T-helper 17 cell (primary cell): ENCODE data around the gene NKIRAS1. TPM values are rescaled to one million over a fixed set of nuclear protein-coding genes. Genes with fewer than 3 reads are reported as not detected.
"Not testable (repeated sequence)": the region's sequence is repeated elsewhere in the genome, so short reads cannot be mapped to it uniquely, and the experiment has no call there.

Source experiments
- ATAC-seq: fragments of 150-1000 bp; cut with Tn5 transposase; 2 replicates; pipeline ENCODE4 v1.10.0; 2021; ENCODE audit warnings: mild to moderate bottlenecking, moderate library complexity
- DNase-seq, 3 donors: peaks; one replicate each; pipeline versions ENCODE4 v3.0.0 to v3.0.0-alpha.2; 2020 to 2021
- H3K9me3 ChIP-seq: one replicate; pipeline ENCODE4 v1.7.0; 2013; ENCODE audit warnings: low read length, mild to moderate bottlenecking; ENCODE audit not compliant: control insufficient read depth, poor library complexity, severe bottlenecking
- H3K27ac Mint-ChIP-seq: one replicate; pipeline ENCODE4 v1.8.0; 2022; ENCODE audit warnings: mild to moderate bottlenecking, moderate library complexity, mixed read lengths
- H3K27me3 Mint-ChIP-seq: one replicate; pipeline ENCODE4 v1.8.0; 2022; ENCODE audit warnings: mixed read lengths
- H3K36me3 Mint-ChIP-seq: one replicate; pipeline ENCODE4 v1.8.0; 2022; ENCODE audit warnings: low read depth, mixed read lengths
- H3K4me1 Mint-ChIP-seq: one replicate; pipeline ENCODE4 v1.8.0; 2022; ENCODE audit warnings: mild to moderate bottlenecking, mixed read lengths
- H3K4me3 Mint-ChIP-seq: one replicate; pipeline ENCODE4 v1.8.0; 2022; ENCODE audit warnings: mild to moderate bottlenecking, moderate library complexity, mixed read lengths
- total RNA-seq, 4 donors: library from RNA in 2 of 4; stranded (reverse) in 2 of 4; gene quantifications; one replicate each; pipeline ENCODE4 v1.2.3 and lab custom pipeline; 2022 to 2026

Gene NKIRAS1
- total RNA-seq, 2 donors from 2014 or later: 2.6 to 2.7 TPM

GRCh38 chr3:23867400-23867799, 49.4 kb downstream of the NKIRAS1 start:
- Mint-ChIP-seq H3K4me1 (peaks cover 29% of the 10 kb centered on the region), H3K27me3 (no peaks in the 10 kb centered on the region), H3K4me3 (no peak overlapping the region), H3K36me3 (no peaks in the 10 kb centered on the region), H3K27ac (peak overlapping the region; percentile 47)
- DNase-seq (no peak), ATAC-seq (no peak)
- H3K9me3 ChIP-seq: no peaks in the 10 kb centered on the region

- H3K4me1 Mint-ChIP-seq: peaks cover 38% of the 10 kb centered on the region
- H3K4me3 Mint-ChIP-seq: no peak overlapping the region
- H3K27ac Mint-ChIP-seq: peak overlapping the region; percentile 47
- ATAC-seq (no peak), DNase-seq (no peak)
- no peaks in the 10 kb centered on the region for H3K27me3 Mint-ChIP-seq
- H3K36me3 Mint-ChIP-seq: no peaks in the 10 kb centered on the region
- no peaks in the 10 kb centered on the region for H3K9me3 ChIP-seq
Measured at GRCh38 chr3:23865595-23866396, 51.0 kb downstream of the NKIRAS1 start.

DNA sequence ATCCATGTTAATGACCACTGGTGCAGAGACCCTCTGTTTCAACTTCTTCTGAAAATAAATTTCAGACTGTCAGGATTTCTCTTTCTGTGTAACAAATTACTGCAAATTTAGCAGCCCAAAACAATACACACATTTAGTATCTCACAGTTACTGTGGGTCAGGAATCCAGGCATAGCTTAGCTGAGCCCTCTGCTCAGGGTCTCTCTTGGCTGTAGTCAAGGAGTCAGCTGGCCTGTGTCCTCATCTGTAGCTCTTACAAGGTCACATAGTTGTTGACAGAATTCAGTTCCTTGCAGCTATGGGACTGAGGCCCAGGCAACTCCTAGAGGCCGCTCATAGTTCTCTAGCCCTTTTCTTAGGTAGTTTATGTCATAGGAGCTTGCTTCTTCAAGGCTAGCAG, 51.9 kb downstream of the NKIRAS1 start:
- ATAC-seq (no peak), DNase-seq (no peak)
- Mint-ChIP-seq H3K27ac (peak overlapping the region; percentile 47), H3K27me3 (no peaks in the 10 kb centered on the region), H3K36me3 (no peaks in the 10 kb centered on the region), H3K4me1 (peaks cover 42% of the 10 kb centered on the region), H3K4me3 (no peak overlapping the region)
- H3K9me3 ChIP-seq: no peaks in the 10 kb centered on the region

GRCh38 chr3:23863060-23863459, 53.7 kb downstream of the NKIRAS1 start:
- H3K36me3 Mint-ChIP-seq: no peaks in the 10 kb centered on the region
- ATAC-seq: no peak
- peaks cover 48% of the 10 kb centered on the region for H3K4me1 Mint-ChIP-seq
- no peaks in the 10 kb centered on the region for H3K27me3 Mint-ChIP-seq
- H3K27ac Mint-ChIP-seq: no peak overlapping the region
- no peak for DNase-seq
- H3K4me3 Mint-ChIP-seq: no peak overlapping the region
- H3K9me3 ChIP-seq: no peaks in the 10 kb centered on the region

- Mint-ChIP-seq H3K4me3 (no peak overlapping the region), H3K36me3 (no peaks in the 10 kb centered on the region), H3K27ac (no peak overlapping the region), H3K27me3 (no peaks in the 10 kb centered on the region), H3K4me1 (peaks cover 51% of the 10 kb centered on the region)
- H3K9me3 ChIP-seq: no peaks in the 10 kb centered on the region
- ATAC-seq (no peak), DNase-seq (no peak)
Measured at GRCh38 chr3:23861689-23862088, 55.1 kb downstream of the NKIRAS1 start.

DNA sequence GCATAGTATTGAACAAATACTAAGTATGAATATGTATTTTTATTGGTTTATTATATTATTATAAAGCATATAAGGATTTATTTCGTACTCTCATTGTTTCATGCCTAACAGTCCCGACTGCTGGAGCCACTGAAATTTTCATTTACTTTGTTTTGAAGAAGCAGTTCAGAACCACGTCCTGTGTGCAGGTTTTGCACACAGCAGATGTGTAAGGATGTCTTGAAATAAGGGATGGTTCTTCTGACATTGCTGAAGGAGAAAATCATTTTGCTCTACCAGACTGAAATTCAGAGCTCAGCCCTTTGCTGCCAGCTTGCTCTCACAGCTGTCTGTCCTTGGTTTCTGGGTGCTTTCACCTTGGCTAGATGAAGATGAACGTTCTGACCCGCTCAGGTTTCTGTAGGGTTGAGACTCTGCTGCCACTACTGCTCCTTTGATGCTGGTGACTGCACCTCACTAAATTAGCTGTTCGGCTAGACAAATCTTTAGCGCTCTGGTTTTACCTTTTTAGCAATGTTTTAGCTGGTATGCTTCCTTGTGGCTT, 56.9 kb downstream of the NKIRAS1 start:
- H3K36me3 Mint-ChIP-seq: no peaks in the 10 kb centered on the region
- H3K27ac Mint-ChIP-seq: no peak overlapping the region
- no peaks in the 10 kb centered on the region for H3K27me3 Mint-ChIP-seq
- no peak overlapping the region for H3K4me3 Mint-ChIP-seq
- DNase-seq (no peak), ATAC-seq (no peak)
- no peaks in the 10 kb centered on the region for H3K9me3 ChIP-seq
- peaks cover 49% of the 10 kb centered on the region for H3K4me1 Mint-ChIP-seq

- peak overlapping the region; percentile 6 for H3K27ac Mint-ChIP-seq
- DNase-seq (no peak), ATAC-seq (peak; percentile 53)
Measured at GRCh38 chr3:23859012-23859743, 57.6 kb downstream of the NKIRAS1 start.

GRCh38 chr3:23856286-23856685, 60.5 kb downstream of the NKIRAS1 start:
- Mint-ChIP-seq H3K36me3 (no peaks in the 10 kb centered on the region), H3K4me3 (no peak overlapping the region), H3K4me1 (peaks cover 35% of the 10 kb centered on the region), H3K27ac (peak overlapping the region; percentile 85), H3K27me3 (no peaks in the 10 kb centered on the region)
- no peak for ATAC-seq
- H3K9me3 ChIP-seq: no peaks in the 10 kb centered on the region
- no peak for DNase-seq

More at GRCh38 chr3:23859012-23859743, 57.6 kb downstream of the NKIRAS1 start:
- H3K4me3 Mint-ChIP-seq: peak overlapping the region; percentile 21
- no peaks in the 10 kb centered on the region for H3K9me3 ChIP-seq
- H3K36me3 Mint-ChIP-seq: no peaks in the 10 kb centered on the region
- no peaks in the 10 kb centered on the region for H3K27me3 Mint-ChIP-seq
- peaks cover 47% of the 10 kb centered on the region for H3K4me1 Mint-ChIP-seq

DNA sequence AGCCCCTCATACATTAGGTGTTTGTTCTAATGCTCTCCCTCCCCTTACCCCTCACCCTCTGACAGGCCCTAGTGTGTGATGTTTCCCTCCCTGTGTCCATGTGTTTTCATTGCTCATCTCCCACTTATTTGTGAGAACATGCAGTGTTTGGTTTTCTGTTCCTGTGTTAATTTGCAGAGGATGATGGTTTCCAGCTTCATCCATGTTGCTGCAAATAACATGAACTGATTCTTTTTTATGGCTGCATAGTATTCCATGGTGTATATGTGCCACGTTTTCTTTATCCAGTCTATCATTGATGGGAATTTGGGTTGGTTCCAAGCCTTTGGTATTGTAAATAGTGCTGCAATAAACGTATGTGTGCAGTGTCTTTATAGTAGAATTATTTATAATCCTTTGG, 67.3 kb downstream of the NKIRAS1 start:
- not testable (repeated sequence) for H3K4me3 Mint-ChIP-seq, H3K9me3 ChIP-seq, H3K27ac Mint-ChIP-seq, H3K4me1 Mint-ChIP-seq, H3K27me3 Mint-ChIP-seq, H3K36me3 Mint-ChIP-seq, ATAC-seq, DNase-seq

GRCh38 chr3:23845326-23846216, 71.2 kb downstream of the NKIRAS1 start:
- no peaks in the 10 kb centered on the region for H3K9me3 ChIP-seq
- H3K36me3 Mint-ChIP-seq: peaks cover 4% of the 10 kb centered on the region
- no peak for DNase-seq
- peak overlapping the region; percentile 9 for H3K27ac Mint-ChIP-seq
- H3K27me3 Mint-ChIP-seq: no peaks in the 10 kb centered on the region
- H3K4me1 Mint-ChIP-seq: peaks cover 19% of the 10 kb centered on the region
- H3K4me3 Mint-ChIP-seq: no peak overlapping the region
- ATAC-seq: no peak

- Mint-ChIP-seq H3K27me3 (no peaks in the 10 kb centered on the region), H3K4me3 (no peak overlapping the region), H3K27ac (peak overlapping the region; percentile 77), H3K36me3 (peaks cover 4% of the 10 kb centered on the region), H3K4me1 (peaks cover 27% of the 10 kb centered on the region)
- ATAC-seq: no peak
- no peaks in the 10 kb centered on the region for H3K9me3 ChIP-seq
- DNase-seq: no peak
Measured at GRCh38 chr3:23843869-23844268, 72.9 kb downstream of the NKIRAS1 start.
